Forelimb muscle (tissue), 1 donor: Measurements from ENCODE around the gene WNK4. TPM values are rescaled to one million over a fixed set of nuclear protein-coding genes. Genes with fewer than 3 reads are reported as not detected.

Source experiments
- DNase-seq: peaks from one replicate; pipeline ENCODE4 v3.0.0-alpha.2; 2013; ENCODE audit warnings: low read depth
- polyA plus RNA-seq: library from polyadenylated mRNA; unstranded; fragments of 120-200 nt; gene quantifications from one replicate; pipeline ENCODE4 v1.2.1, GENCODE V29; 2013; ENCODE audit not compliant: insufficient read length

WNK4 gene
- polyA plus RNA-seq, 1 donor = 0.43 TPM

GRCh38 chr17:42841975-42842685 lies 61.7 kb downstream of the WNK4 start:
- DNase-seq = no peak

GRCh38 chr17:42843358-42843934 lies 63.0 kb downstream of the WNK4 start:
- no peak for DNase-seq

GRCh38 chr17:42844271-42844670 lies 63.9 kb downstream of the WNK4 start, which contains the start of gene AOC2:
TSS of gene AOC2 (plus strand) at chr17:42844580. CDS start at chr17:42844627, 47 bp downstream.
- no peak for DNase-seq

- DNase-seq = no peak
Observed at GRCh38 chr17:42844761-42845555, 64.5 kb downstream of the WNK4 start.

- no peak for DNase-seq
Observed at GRCh38 chr17:42845556-42845917, 65.1 kb downstream of the WNK4 start.

- no peak for DNase-seq
Observed at GRCh38 chr17:42845918-42846593, 65.6 kb downstream of the WNK4 start.

Other genes starting within 250 kb of the WNK4 start
- 18.7 TPM for gene NAGLU, start 244.4 kb upstream of the WNK4 start, polyA plus RNA-seq
- gene HSD17B1, start 227.7 kb upstream of the WNK4 start, polyA plus RNA-seq = 2.9 TPM
- 23.1 TPM for gene COASY, start 218.5 kb upstream of the WNK4 start, polyA plus RNA-seq
- 38.2 TPM for gene MLX, start 213.5 kb upstream of the WNK4 start, polyA plus RNA-seq
- 9.3 TPM for gene PSMC3IP, start 202.9 kb upstream of the WNK4 start, polyA plus RNA-seq
- gene RETREG3, start 171.2 kb upstream of the WNK4 start, polyA plus RNA-seq = 34.0 TPM
- 33.7 TPM for gene TUBG1, start 170.9 kb upstream of the WNK4 start, polyA plus RNA-seq
- gene TUBG2, start 121.3 kb upstream of the WNK4 start, polyA plus RNA-seq = 14.7 TPM
- gene PLEKHH3, start 103.6 kb upstream of the WNK4 start, polyA plus RNA-seq = 49.6 TPM
- gene CCR10, start 98.8 kb upstream of the WNK4 start, polyA plus RNA-seq = 1.9 TPM
- gene CNTNAP1, start 98.1 kb upstream of the WNK4 start, polyA plus RNA-seq = 9.4 TPM
- 22.6 TPM for gene EZH1, start 35.6 kb upstream of the WNK4 start, polyA plus RNA-seq
- gene RAMP2, start 19.4 kb upstream of the WNK4 start, polyA plus RNA-seq = 64.1 TPM
- gene VPS25, start 7.2 kb upstream of the WNK4 start, polyA plus RNA-seq = 27.7 TPM
- 50.6 TPM for gene COA3, start 18.1 kb downstream of the WNK4 start, polyA plus RNA-seq
- gene CNTD1, start 18.3 kb downstream of the WNK4 start, polyA plus RNA-seq = 0.70 TPM
- 41.7 TPM for gene BECN1, start 43.7 kb downstream of the WNK4 start, polyA plus RNA-seq
- 45.7 TPM for gene PSME3, start 52.8 kb downstream of the WNK4 start, polyA plus RNA-seq
- 1.0 TPM for gene AOC2, start 64.0 kb downstream of the WNK4 start, polyA plus RNA-seq
- 13.3 TPM for gene AOC3, start 70.6 kb downstream of the WNK4 start, polyA plus RNA-seq
- gene G6PC1, start 120.2 kb downstream of the WNK4 start, polyA plus RNA-seq = not detected
- gene AARSD1, start 183.8 kb downstream of the WNK4 start, polyA plus RNA-seq = 61.8 TPM
- gene PTGES3L, start 199.5 kb downstream of the WNK4 start, polyA plus RNA-seq = 88.8 TPM
- gene RUNDC1, start 200.0 kb downstream of the WNK4 start, polyA plus RNA-seq = 8.1 TPM
- 2,614 TPM for gene RPL27, start 217.8 kb downstream of the WNK4 start, polyA plus RNA-seq
- 3.4 TPM for gene IFI35, start 226.2 kb downstream of the WNK4 start, polyA plus RNA-seq
- gene VAT1, start 241.8 kb downstream of the WNK4 start, polyA plus RNA-seq = 59.9 TPM
- gene RND2, start 244.6 kb downstream of the WNK4 start, polyA plus RNA-seq = 0.49 TPM